Urothelium cell line (cell line): ENCODE data around the gene TAF8.

Experiments
- DNase-seq: peaks from one replicate; pipeline ENCODE4 v3.0.0; 2011; ENCODE audit warnings: low spot score, mixed read lengths
- FAIRE-seq: peaks from 2 replicates; lab custom pipeline; 2011; peaks lifted over from hg19 to GRCh38; lab: Jason Lieb, UNC

Gene TAF8

DNA sequence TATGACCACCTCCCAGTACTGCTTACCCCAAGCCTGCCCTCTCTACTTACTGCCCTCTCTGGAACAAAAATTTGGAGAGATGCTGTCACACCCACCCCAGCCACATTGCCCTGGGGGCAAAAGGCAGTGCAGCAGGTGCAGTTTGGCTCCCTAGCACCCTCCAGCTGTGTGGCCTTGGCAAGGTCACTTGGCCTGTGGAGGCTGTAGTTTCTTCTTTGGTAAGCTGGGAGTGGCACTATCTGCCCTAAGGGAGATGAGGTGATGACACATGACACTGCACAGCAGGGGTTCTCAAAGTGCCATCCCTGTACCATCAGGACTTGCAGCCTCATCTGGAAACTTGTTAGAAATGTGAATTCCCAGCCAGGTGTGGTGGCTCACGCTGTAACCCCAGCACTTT lies 44.8 kb downstream of the TAF8 start:
- FAIRE-seq (no peak), DNase-seq (no peak)

DNA sequence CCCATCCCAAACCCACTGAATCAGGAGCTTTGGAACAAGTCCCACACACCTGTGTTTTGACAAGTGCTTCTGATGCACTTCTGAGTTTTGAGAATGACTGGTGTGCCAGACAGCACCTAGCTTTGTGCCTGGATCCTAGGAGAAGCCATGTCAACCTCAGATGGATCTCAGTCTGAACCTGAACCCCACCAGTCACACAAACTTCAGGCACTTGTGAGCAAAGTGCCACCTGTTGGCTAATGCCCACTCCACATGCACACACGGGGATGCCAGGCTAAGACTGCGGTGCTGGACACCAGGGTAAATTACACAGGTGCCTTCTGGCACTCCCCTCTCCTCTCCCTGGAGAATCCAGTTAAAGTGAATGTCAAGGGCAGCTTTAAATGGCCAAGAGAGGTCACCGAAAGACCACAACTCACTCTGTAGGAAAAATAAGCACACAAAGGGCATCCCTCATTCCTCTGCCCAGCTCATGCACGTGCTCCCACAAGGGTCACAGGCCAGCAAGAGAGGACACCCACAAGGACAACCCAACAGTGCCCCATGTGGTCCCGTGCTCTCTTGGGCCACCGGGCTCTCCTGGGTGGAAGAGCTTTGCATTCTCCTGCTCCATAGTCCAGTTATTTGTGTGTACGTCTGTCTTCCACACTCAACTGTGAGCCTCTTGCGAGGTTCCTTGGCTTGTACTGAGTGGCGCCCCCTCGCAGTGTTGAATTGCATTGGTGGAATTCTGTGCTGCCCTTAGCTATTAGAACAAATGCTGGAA lies 45.6 kb downstream of the TAF8 start:
- FAIRE-seq (no peak), DNase-seq (no peak)

DNA sequence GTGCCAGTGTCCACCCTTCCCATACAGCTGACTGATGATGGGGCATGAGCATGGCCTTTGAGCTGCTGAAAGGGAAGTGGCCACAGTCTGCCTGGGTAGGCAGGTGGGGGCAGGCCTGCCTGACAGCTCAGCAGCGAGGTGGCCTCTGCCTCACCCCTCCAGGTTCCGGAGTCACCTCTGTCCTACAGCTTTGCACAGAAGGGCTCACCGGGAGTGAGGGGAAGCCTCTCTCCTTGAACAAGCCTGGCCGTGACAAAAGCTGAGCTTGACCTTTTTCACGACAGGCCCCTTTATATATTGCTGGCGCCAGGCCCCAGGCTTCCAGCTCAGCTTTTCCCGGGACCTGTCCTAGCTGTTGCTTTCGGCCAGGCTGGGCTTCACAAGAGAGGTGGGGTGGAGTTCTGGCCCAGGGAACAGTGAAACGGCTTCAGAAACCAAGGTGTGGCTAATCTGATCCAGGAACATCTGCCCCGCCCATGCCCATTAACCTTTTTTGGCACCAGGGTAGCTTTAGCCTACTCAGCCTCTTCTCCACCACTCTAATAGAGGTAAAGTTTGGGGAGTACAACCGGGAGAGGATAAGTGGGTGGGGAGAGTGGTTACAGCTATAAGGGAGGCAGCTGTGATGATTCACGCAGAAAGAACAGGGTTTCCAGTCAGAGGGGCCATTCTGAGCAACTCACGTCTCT lies 49.2 kb downstream of the TAF8 start:
- peak; percentile 66 for DNase-seq
- FAIRE-seq: no peak

DNA sequence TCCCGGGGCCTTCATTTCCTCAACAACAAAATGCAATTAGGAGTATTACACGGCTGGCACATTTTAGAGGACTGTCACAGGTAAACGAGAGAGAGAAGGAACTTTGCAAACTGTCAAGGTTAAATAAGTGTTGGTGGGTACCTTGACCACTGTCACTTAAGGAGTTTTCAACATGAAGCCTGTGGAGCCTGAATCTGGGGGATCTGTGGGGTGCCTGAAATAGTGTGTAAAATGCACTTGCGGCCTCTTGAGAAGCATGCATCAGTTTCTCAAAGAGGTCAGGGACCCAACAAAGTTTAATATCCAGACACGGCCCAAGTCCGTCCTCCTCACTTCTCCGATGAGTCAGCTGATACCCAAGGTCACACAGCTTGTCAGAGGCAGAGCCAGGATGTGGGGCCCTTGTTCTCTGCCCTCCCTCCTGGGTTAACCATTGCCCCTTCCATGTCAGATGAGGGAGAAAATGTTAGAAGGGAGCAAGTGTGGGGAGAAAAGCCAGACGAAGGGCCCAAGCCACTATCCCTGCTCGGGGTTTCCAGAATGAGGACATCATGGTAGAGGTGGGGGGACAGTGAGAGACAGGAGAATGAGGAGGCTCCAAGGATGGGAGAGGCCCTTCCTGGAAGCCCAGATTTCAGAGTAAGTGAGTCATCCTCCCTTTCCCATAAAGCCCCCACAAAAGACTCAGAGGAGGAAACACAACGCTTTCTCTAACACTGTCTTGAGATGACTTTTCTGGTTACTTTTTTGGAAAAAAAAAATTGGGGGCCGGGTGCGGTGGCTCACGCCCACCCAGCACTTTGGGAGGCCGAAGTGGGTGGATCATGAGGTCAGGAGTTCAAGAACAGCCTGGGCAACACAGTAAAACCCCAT lies 49.9 kb downstream of the TAF8 start:
- DNase-seq: peak; percentile 53
- no peak for FAIRE-seq

DNA sequence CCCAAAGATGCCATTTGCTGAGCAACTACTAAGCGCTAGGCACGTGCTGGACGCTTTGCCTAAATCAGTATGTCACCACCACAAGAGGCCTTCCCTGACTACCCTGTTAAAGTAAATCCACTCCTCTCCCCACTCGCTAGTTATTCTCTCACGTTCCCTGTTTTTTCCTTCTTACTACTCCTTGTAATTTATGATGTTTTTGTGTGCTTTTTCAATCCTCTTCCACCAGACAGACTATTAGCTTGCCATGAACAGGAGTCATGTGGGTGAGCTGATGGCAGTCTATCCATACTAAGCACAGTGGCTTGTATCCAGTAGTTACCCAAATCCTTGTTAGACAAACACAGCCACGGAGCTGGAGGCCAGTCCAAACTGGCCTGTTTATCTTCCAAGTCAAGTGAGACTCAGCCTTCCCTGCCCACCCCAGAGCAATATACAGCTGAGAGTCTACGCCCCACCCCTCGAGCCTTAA lies 50.9 kb downstream of the TAF8 start:
- FAIRE-seq: no peak
- no peak for DNase-seq

DNA sequence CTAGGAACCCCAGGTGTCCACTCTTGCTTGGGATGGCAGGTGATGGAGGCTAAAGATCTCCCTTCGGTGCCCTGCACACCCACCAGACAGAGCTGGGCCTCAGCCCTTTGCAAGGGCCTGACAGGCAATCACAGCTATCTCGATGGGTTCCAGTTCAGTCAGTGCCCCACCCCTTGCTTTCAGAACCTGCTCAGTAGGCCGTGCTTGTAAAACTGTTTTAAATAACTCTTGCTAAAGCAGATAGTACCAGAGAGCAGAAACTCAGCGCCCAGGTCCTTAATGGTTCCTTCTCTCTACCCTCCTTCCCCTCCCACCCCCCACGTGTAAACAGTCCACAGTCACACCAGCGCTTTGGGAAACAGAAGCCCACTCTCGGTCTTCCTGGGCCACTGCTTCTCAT lies 52.9 kb downstream of the TAF8 start:
- FAIRE-seq (no peak), DNase-seq (no peak)

DNA sequence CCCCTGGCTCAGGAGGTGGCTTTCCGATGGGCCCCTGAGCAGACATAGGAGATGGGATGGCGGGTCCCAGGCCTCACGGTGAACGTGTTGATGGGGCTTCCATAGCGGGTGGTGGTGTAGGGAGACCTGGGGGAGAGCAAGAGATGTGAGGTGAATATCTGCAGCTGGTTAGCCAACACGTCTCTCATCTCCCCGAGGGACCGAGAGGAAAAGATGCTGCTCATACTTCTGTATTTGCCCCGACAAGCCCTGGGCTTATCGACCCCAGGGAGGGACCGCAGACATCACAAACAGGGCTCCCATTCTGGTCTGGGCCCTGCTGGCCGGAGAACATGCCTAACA lies 53.4 kb downstream of the TAF8 start:
- FAIRE-seq: no peak
- DNase-seq: no peak

DNA sequence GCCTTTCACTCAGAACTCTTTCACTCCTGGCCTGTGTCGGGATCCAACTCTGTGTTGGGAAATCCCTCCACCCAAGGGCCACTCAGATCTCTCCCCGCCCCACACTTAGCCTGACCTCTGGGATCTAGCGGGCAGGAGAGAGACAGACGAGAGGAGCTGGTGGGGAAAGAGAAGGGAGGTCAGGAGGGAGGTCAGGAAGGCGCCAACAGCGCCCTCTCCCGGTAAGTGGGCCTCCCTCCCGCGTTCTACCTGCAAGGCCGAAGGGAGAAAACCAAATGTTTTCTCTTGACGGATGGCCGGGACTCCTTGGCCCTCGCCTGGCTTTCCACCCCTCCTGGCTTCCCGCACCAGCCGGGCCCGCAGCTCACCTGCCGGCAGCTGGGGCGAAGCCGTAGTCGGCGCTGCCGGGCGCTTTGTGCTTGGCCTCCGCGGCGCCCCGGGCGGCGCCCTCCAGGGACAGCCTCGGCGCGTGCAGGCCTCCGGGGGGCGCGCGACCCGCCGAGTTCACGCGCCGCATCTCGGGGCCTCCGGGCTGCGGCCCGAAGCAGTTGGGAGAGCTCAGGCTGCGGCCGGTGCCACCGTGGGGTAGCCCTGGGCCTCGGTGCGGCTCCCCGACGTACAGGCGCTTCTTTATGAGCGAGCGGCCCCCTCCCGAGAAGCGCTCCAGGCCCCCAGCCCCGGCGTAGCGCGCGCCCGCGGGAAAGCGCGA lies 53.9 kb downstream of the TAF8 start:
- DNase-seq (no peak), FAIRE-seq (no peak)

DNA sequence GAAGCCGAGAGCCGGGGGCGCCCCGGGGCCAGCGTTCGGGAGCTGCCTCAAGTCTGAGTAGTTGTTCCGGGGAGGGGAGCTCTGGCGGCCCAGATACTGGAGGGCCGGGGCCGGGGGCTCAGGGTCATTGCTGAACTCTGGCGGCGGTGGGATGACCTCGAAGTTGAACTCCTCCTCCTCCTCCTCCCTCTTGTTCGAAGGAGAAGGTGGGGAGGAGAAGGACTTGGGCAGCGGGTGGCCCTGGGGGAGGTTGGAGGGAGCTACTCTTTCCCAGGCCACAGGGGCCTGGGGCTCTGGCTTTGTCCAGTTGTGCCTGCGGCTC lies 54.4 kb downstream of the TAF8 start:
- DNase-seq (no peak), FAIRE-seq (no peak)

DNA sequence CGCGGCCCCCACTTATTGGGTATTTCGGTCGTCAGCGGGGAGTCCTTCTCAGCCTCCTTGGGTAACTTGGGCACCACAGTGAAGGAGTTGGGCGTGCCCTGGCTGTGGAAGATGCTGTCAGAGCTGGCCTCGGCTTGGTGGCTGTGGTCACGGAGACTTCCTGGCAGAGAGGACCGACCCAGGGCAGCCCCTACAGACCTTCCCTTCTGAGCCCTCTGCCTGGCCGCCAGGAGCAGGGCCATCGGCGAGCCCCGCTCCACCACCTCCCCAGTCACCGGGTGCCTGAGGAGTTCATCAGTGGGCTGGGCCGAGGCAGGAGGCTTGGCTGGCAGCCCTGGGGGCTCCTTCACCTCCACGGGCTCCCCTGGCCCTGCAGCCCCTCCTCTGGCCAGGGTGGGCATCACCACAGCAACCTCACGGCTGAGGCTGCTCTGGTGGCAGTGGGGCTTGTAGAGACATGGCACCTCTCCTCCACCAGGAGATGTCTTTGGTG lies 54.9 kb downstream of the TAF8 start:
- no peak for DNase-seq
- no peak for FAIRE-seq

DNA sequence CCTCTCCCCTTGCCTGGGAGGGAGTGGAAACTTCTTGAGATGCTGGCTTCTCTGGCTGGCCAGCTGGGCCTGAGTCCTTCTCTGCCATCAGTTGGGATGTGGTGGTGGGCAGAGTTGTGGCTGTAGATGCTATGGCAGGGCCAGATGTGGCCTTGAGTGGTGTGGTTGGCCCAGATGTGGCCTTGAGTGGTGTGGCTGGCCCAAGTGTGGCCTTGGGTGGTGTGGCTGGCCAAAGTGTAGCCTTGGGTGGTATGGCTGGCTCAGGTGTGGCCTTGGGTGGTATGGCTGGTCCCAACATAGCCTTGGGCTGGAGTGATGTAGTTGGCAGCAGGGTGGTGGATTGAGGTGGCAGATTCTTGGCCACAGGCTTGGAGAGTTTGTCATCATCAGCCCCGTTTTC lies 55.4 kb downstream of the TAF8 start:
- no peak for DNase-seq
- no peak for FAIRE-seq

DNA sequence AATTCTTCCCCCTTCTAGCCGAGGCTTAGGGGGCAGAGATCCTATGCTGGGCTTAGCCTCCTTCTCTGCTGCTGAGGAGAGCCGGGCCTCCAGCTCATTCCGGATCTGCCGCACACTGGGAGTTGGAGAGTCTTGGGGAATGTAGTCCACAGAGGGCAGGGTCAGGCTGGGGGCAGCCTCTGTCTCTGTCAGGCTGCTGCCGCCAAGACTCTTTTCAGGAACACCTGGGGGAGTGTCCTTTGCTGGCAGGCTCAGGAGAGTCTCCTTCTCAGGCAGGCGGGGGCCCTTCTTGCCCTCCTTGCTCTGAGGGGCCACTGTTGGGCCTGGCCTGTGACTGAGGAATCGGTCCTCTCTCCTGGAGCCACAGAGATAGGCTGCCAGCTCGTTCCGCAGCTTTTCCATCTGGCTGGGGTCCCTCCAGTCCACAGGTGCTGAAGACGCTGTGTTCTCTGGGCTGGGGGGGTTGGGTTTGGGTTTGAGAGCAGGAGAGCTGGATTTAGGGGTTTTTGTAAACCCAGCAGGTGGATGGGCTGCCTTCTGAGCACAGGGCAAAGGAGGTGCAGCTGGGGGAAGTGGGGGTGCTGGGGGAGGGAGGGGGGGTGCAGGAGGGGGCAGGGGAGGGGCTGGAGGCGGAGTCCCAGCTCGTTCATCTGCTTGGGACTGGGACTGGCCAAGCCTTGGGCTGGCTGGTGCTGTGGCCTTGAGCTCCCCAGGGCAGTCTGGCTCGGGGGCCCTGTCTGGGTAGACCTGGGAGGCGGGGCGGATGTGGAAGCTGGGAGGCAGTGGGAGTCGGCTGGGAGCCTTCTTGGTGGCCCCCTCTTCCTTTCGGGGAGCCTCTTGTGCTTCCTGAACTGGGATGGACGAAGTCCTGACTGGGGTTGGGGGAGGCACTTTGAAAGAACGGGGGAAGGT lies 56.0 kb downstream of the TAF8 start:
- FAIRE-seq (no peak), DNase-seq (no peak)

DNA sequence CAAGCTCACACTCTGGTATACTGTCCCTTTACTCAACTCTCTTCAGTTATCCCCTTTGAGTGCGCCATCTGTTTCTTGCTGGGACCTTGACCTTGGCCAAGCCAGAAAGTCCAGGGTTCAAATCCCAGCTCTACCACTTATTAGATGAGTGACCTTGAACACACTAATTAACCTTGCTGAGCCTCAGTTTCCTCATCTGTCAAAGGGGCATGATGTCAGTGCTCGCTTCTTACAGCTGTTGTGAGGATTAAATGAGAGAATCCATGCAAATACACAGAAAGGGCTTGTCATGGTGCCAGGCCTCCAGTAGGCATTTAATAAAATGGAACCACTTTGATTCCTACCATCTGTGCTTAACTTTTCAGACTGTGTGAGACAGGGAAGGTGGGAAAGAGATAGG lies 57.7 kb downstream of the TAF8 start:
- DNase-seq (no peak), FAIRE-seq (no peak)

DNA sequence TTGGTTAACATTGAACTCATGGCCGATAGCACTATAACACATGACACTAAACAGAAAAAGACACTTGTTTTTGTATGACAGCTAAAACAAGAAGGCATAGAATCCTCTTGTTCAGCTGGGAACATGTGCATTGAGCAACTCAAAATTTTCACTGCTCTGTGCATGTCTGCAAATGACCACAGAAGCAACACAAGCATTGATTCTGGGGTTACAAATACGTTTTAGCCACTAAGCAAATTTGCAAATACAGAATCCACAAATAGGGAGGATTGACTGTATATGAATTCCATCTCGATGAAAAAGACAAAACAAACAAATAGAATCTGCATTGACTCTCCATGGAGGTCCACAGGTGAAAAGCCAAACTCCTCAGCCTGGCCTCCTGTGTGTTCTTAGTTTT lies 60.4 kb downstream of the TAF8 start:
- no peak for FAIRE-seq
- no peak for DNase-seq

DNA sequence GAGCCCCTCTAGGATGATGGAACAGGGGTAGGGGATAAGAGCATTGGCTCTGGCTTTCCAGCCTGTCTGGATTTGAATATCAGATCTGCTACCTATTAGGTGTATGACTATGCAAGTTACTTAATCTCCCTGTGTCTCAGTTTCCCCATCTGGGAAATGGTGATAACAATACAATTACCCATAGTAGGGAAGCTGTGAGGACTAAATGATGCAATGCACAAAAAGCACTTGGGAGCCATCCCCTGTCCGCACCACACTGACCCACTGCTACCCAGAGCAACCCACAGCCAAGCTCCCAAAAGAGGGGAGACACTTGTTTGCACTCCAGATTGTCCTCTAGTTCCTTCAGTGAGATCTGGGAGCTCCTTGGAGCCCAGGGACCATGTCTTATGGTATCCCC lies 62.0 kb downstream of the TAF8 start:
- FAIRE-seq: no peak
- DNase-seq: no peak

DNA sequence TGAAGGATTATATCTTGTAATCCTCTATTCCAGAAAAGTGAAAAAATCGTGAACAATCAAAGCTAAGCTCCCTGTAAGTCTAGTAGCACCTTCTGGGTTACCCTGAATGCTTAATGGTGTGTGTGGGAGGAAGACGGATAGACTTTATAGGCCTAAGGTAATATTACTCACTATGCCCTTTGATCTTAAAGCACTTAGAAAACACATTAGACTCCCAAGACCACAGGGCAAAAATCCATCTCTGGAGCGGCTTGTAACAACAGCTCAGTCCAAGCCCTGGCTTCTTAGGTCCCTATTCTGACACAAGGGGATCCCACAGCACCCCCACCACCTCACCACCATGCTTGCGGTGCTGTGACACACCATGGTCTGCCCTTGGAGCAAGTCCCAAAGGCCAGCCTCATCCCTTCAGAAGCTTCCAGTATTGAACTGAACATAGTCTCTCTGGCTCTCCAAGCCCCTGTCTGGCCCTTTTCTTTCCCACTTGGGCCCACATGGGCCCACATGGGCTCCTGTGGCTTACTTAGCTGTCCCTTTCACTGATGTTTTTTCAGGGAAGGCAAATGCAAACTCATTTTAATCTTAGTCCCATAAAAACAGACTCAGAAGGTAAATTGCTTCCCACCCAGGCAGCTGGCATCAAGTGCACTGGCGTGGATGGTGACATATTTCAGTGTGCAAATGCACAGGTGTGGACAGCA lies 63.8 kb downstream of the TAF8 start:
- DNase-seq (no peak), FAIRE-seq (no peak)

DNA sequence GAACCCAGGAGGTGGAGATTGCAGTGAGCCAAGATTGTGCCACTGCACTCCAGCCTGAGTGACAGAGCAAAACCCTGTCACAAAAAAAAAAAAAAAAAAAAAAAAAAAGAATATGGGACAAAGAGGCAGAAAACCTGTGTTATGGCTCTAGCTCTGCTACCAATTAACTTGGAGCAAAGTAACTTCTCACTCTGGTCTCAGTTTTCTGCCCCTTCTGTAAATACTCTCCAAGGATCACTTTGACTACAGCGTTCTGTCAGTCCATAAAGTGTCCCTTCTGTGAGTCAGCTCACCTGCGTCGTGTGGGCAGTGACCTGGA lies 67.5 kb downstream of the TAF8 start:
- no peak for DNase-seq
- no peak for FAIRE-seq

DNA sequence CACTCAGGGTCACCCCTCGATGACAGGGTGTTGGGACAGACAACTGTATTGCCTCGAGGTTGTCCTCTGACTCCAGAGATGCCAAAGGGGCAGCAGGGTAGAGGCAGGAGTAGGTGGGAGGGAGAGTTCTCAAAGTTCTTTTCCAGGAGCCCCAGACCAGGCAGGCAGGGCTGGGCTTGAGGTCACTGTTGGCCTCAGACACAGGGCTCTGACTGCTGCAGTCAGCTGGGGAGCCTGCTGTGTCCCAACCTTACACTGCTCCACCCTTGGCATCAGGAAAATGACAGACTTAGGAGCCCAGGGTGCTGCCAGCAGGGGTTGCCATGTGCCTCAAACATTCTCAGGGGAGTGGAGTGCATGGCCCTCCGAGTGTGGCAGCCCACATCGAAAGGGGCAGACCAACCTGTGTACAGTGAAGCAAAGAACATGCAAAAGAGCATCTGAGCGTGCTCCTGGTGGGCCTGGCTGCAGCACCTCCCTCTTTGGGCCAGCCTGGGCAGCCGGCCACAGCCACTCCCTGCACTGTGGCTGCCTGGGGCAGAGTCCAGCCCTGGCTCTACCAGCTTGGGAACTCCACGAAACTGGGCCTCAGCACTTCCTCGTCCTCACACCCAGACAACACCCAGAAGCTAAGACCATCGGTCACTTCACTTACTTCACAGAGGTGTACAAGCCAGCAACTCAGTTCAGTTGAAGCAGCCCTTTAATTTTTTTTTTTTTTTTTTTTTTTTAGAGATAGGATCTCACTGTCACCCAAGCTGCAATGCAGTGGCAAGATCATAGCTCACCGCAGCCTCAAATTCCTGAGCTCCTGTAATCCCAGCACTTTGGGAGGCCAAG lies 68.1 kb downstream of the TAF8 start:
- DNase-seq: peak; percentile 40
- FAIRE-seq: no peak
